Left renal cortex interstitium (tissue), 4 donors: ENCODE results near the gene SLC1A4. TPM values are rescaled to one million over a fixed set of nuclear protein-coding genes. Genes with fewer than 3 reads are reported as not detected.
"Not testable (repeated sequence)": the region's sequence is repeated elsewhere in the genome, so short reads cannot be mapped to it uniquely, and the experiment has no call there.

ENCODE experiments used
- DNase-seq, 4 donors: peaks; one replicate each; pipeline ENCODE4 v3.0.0-alpha.2; 2013; ENCODE audit warnings: low read depth in 4 of 4, low spot score in 2 of 4, missing footprints in 1 of 4
- polyA plus RNA-seq, 4 donors: library from polyadenylated mRNA; unstranded; fragments of 120-200 nt; gene quantifications; one replicate each; pipeline ENCODE4 v1.2.1, GENCODE V29; 2013; ENCODE audit not compliant: insufficient read length in 4 of 4

SLC1A4 gene
- polyA plus RNA-seq, 4 donors: 6.4 to 9.2 (median 7.9) TPM

- no peak for DNase-seq
Observed at GRCh38 chr2:65023742-65024141, 34.5 kb downstream of the SLC1A4 start.

GRCh38 chr2:65024149-65024829, 35.1 kb downstream of the SLC1A4 start:
- DNase-seq: no peak

- DNase-seq: no peak
Observed at GRCh38 chr2:65025453-65026123, 36.4 kb downstream of the SLC1A4 start.

GRCh38 chr2:65026154-65026553, 37.0 kb downstream of the SLC1A4 start:
- no peak for DNase-seq

- no peak for DNase-seq
Observed at GRCh38 chr2:65026704-65027464, 37.7 kb downstream of the SLC1A4 start.

- DNase-seq: no peak
Observed at GRCh38 chr2:65027616-65028244, 38.5 kb downstream of the SLC1A4 start.

- no peak for DNase-seq
Observed at GRCh38 chr2:65030476-65031332, 41.5 kb downstream of the SLC1A4 start.

GRCh38 chr2:65031341-65032018, 42.3 kb downstream of the SLC1A4 start:
- DNase-seq: no peak

GRCh38 chr2:65032019-65032975, 43.1 kb downstream of the SLC1A4 start:
- no peak for DNase-seq

GRCh38 chr2:65033178-65033577, 44.0 kb downstream of the SLC1A4 start:
- no peak for DNase-seq

GRCh38 chr2:65033667-65034066, 44.5 kb downstream of the SLC1A4 start:
- not testable (repeated sequence) for DNase-seq

- DNase-seq: no peak
Observed at GRCh38 chr2:65035351-65035943, 46.2 kb downstream of the SLC1A4 start.

GRCh38 chr2:65037178-65037577, 48.0 kb downstream of the SLC1A4 start:
- DNase-seq: no peak

GRCh38 chr2:65039640-65040039, 50.4 kb downstream of the SLC1A4 start:
- DNase-seq: no peak

GRCh38 chr2:65040400-65041261, 51.4 kb downstream of the SLC1A4 start:
- DNase-seq: peak in 1 of 4 donors; percentile 52

- DNase-seq: no peak
Observed at GRCh38 chr2:65043001-65043400, 53.8 kb downstream of the SLC1A4 start.

GRCh38 chr2:65044097-65044735, 55.0 kb downstream of the SLC1A4 start:
- no peak for DNase-seq
